Subcutaneous adipose tissue (tissue), 4 donors: ENCODE results near the gene NME3. TPM values are rescaled to one million over a fixed set of nuclear protein-coding genes. Genes with fewer than 3 reads are reported as not detected.

Experiments
- CTCF ChIP-seq: fragments of 450-650 bp; IDR thresholded peaks from one replicate; pipeline ENCODE4 v1.5.1; 2016; ENCODE audit warnings: low read depth, mild to moderate bottlenecking, control low read depth, antibody characterized with exemption, moderate library complexity
- total RNA-seq, 4 donors: library from RNA; depleted of rRNA; stranded (reverse); fragments of >200 nt; gene quantifications; one replicate each; pipeline ENCODE4 v1.1.0, GENCODE V29; 2016

NME3 gene
- total RNA-seq, 4 donors from 2014 or later: 34.1 to 102 (median 62.8) TPM

- no peak for TF ChIP-seq CTCF
Observed at GRCh38 chr16:1817716-1818115, 46.4 kb upstream of the NME3 start.

GRCh38 chr16:1817276-1817589 is 45.9 kb upstream of the NME3 start:
- TF ChIP-seq CTCF: no peak

- no peak for TF ChIP-seq CTCF
Observed at GRCh38 chr16:1816396-1817275, 45.3 kb upstream of the NME3 start.

GRCh38 chr16:1815461-1815860 is 44.1 kb upstream of the NME3 start:
- no peak for TF ChIP-seq CTCF

GRCh38 chr16:1812732-1813163 is 41.4 kb upstream of the NME3 start:
- TF ChIP-seq CTCF: no peak

GRCh38 chr16:1810536-1810935 is 39.2 kb upstream of the NME3 start:
- TF ChIP-seq CTCF: no peak

- no peak for TF ChIP-seq CTCF
Observed at GRCh38 chr16:1810106-1810505, 38.8 kb upstream of the NME3 start.
